ENCODE data around the gene ELOVL3. TPM values are rescaled to one million over a fixed set of nuclear protein-coding genes. Genes with fewer than 3 reads are reported as not detected.

The ELOVL3 gene
- total and polyA plus RNA-seq, 8 donors: 0.20 to 0.31 TPM; not detected in 6

GRCh38 chr10:102222797-102223196 lies 3.3 kb upstream of the ELOVL3 start:
- H3K4me3 ChIP-seq: no peak overlapping the region
- H3K9me3 ChIP-seq: no peaks in the 10 kb centered on the region
- H3K4me1 ChIP-seq: peaks cover 6 to 22% (median 13%) of the 10 kb centered on the region in 4 donors
- intact Hi-C loops (cut with DNase I; ENCODE audit: low total_unique reads): no loop called here
- WGBS, 5 donors: 78 to 87% (median 82%) methylated on average over 5 of the region's 5 CpGs
- H3K27ac ChIP-seq: no peak overlapping the region
- no peaks in the 10 kb centered on the region for H3K36me3 ChIP-seq
- peaks cover 0 to 11% (median 7%) of the 10 kb centered on the region in 3 donors for H3K27me3 ChIP-seq
- no peak for DNase-seq
- TF ChIP-seq POLR2AphosphoS5 (IDR thresholded peaks at IDR 0.05) (no peak), CTCF (IDR thresholded peaks at IDR 0.05) (no peak), POLR2A (IDR thresholded peaks at IDR 0.05) (no peak), EP300 (IDR thresholded peaks at IDR 0.05) (no peak)

GRCh38 chr10:102226542-102226870 lies 407 bp downstream of the ELOVL3 start:
- Histone ChIP-seq H3K27ac (peak overlapping the region in 2 of 5 donors; percentile 60 to 76), H3K36me3 (no peaks in the 10 kb centered on the region), H3K9me3 (no peaks in the 10 kb centered on the region), H3K4me3 (peak overlapping the region; percentile 25 to 36 (median 34)), H3K27me3 (peaks cover 0 to 47% (median 27%) of the 10 kb centered on the region in 3 donors), H3K4me1 (peaks cover 23 to 42% (median 32%) of the 10 kb centered on the region in 4 donors)
- 63 to 71% (median 65%) methylated on average over 7 to 8 of the region's 8 CpGs for WGBS, 5 donors
- TF ChIP-seq CTCF (IDR thresholded peaks at IDR 0.05) (no peak), EP300 (IDR thresholded peaks at IDR 0.05) (no peak), POLR2A (IDR thresholded peaks at IDR 0.05) (no peak), POLR2AphosphoS5 (IDR thresholded peaks at IDR 0.05) (no peak)
- no peak for DNase-seq
- intact Hi-C loops (cut with DNase I; ENCODE audit: low total_unique reads): no loop called here

GRCh38 chr10:102227050-102227449 lies 951 bp downstream of the ELOVL3 start:
- H3K9me3 ChIP-seq: no peaks in the 10 kb centered on the region
- no peak overlapping the region for H3K4me3 ChIP-seq
- H3K27me3 ChIP-seq: peaks cover 0 to 52% (median 32%) of the 10 kb centered on the region in 3 donors
- no peak for DNase-seq
- intact Hi-C loops (cut with DNase I; ENCODE audit: low total_unique reads): no loop called here
- peaks cover 26 to 47% (median 37%) of the 10 kb centered on the region in 4 donors for H3K4me1 ChIP-seq
- 70 to 79% (median 74%) methylated on average over 8 of the region's 8 CpGs for WGBS, 5 donors
- no peak for TF ChIP-seq POLR2AphosphoS5 (IDR thresholded peaks at IDR 0.05)
- no peak for TF ChIP-seq POLR2A (IDR thresholded peaks at IDR 0.05)
- no peaks in the 10 kb centered on the region for H3K36me3 ChIP-seq
- H3K27ac ChIP-seq: no peak overlapping the region

- Histone ChIP-seq H3K27ac (no peak overlapping the region), H3K4me3 (peak overlapping the region; percentile 45 to 62 (median 54)), H3K9me3 (no peaks in the 10 kb centered on the region), H3K36me3 (no peaks in the 10 kb centered on the region), H3K4me1 (peaks cover 26 to 47% (median 37%) of the 10 kb centered on the region in 4 donors), H3K27me3 (peaks cover 0 to 78% (median 35%) of the 10 kb centered on the region in 3 donors)
- 0 to 2% (median 1%) methylated on average over 22 to 24 of the region's 24 CpGs for WGBS, 5 donors
- TF ChIP-seq EP300 (IDR thresholded peaks at IDR 0.05) (no peak), POLR2AphosphoS5 (IDR thresholded peaks at IDR 0.05) (peak in 1 of 3 donors; percentile 51), CTCF (IDR thresholded peaks at IDR 0.05) (peak in 5 of 7 experiments; percentile 87 to 94 (median 88)), POLR2A (IDR thresholded peaks at IDR 0.05) (no peak)
- DNase-seq: peak; percentile 92 to 95
- intact Hi-C loops (cut with DNase I; ENCODE audit: low total_unique reads): loop anchor here (2.0 kb wide), 1 partner anchor 117 kb away; no protein-coding TSS in a partner anchor
These were observed 3.7 kb downstream of the ELOVL3 start for GRCh38 chr10:102229810-102230263.

- H3K36me3 ChIP-seq: no peaks in the 10 kb centered on the region
- peak; percentile 60 to 80 for DNase-seq
- peak overlapping the region; percentile 45 to 62 (median 54) for H3K4me3 ChIP-seq
- H3K27ac ChIP-seq: no peak overlapping the region
- peaks cover 26 to 47% (median 37%) of the 10 kb centered on the region in 4 donors for H3K4me1 ChIP-seq
- H3K9me3 ChIP-seq: no peaks in the 10 kb centered on the region
- peaks cover 0 to 81% (median 35%) of the 10 kb centered on the region in 3 donors for H3K27me3 ChIP-seq
- no peak for TF ChIP-seq POLR2AphosphoS5 (IDR thresholded peaks at IDR 0.05)
- TF ChIP-seq POLR2A (IDR thresholded peaks at IDR 0.05): no peak
- no peak for TF ChIP-seq EP300 (IDR thresholded peaks at IDR 0.05)
- TF ChIP-seq CTCF (IDR thresholded peaks at IDR 0.05): no peak
- intact Hi-C loops (cut with DNase I; ENCODE audit: low total_unique reads): no loop called here
- 0 to 7% (median 1%) methylated on average over 1 to 50 of the region's 50 CpGs for WGBS, 5 donors
These were observed 4.3 kb downstream of the ELOVL3 start for GRCh38 chr10:102230264-102230860.

Measured in stomach (tissue), 9 donors.